ENCODE results near the gene LILRB5.

Gene LILRB5

DNA sequence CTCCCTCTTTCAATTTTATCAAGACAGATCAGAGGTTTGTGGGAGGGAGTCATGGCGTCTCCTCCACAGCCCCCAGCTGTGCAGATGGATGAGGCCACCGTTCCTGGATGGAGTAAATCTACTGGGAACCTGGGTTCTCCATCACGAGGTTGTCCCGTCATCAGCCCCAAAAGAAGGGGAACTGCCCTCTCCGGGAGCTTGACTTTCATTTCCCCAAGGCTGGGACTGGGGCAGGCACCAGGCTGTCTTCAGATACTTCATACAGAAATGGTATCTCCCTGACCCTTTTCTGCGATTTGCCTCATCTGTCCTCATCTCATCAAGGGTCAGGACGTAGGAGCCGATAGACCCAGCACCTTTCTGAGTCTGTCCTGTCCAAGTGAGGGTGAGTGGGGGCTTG is 14.0 kb upstream of the LILRB5 start:
- TF ChIP-seq, protein P1, sequence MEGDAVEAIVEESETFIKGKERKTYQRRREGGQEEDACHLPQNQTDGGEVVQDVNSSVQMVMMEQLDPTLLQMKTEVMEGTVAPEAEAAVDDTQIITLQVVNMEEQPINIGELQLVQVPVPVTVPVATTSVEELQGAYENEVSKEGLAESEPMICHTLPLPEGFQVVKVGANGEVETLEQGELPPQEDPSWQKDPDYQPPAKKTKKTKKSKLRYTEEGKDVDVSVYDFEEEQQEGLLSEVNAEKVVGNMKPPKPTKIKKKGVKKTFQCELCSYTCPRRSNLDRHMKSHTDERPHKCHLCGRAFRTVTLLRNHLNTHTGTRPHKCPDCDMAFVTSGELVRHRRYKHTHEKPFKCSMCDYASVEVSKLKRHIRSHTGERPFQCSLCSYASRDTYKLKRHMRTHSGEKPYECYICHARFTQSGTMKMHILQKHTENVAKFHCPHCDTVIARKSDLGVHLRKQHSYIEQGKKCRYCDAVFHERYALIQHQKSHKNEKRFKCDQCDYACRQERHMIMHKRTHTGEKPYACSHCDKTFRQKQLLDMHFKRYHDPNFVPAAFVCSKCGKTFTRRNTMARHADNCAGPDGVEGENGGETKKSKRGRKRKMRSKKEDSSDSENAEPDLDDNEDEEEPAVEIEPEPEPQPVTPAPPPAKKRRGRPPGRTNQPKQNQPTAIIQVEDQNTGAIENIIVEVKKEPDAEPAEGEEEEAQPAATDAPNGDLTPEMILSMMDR (IDR thresholded peaks at IDR 0.05), result no peak

DNA sequence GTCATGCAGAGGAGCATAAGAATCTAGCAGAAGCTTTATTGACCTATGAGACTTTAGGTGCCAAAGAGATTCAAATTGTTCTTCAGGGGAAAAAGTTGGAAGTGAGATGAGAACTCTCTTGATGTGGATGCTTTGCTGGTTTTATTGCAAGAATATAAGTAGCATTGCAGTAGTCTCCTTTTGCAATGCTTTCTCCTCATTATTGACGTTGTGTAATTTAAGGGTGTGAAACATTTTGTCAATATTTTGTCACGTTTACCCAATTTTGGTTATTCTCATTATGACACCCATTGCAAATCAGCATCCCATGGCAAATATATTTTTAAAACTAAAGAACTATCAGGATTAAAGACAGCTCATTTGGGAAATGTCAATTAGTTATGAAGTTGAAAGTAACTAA is 11.9 kb upstream of the LILRB5 start:
- TF ChIP-seq, protein P1 (IDR thresholded peaks at IDR 0.05), result no peak

DNA sequence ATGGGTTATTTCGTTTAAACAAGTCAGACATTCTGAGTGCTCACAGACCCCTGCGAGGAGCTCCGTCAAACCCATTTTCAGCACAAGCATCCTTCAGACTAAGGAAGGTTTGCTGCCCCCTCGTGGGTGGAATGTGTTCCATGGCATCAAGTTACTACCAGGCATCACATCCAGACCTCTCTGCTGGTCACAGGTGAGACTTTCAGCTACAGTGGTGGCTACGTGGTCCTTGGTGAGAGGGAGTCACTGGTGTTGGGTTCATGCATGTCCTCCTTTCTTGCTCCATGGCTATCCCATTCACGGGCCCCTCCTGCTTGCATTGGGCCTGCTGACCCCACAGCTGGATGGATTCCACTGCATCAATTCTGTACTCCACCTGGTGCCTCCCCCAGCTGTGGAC is 9.1 kb upstream of the LILRB5 start:
- TF ChIP-seq, protein P1 (IDR thresholded peaks at IDR 0.05), result peak; percentile 79

DNA sequence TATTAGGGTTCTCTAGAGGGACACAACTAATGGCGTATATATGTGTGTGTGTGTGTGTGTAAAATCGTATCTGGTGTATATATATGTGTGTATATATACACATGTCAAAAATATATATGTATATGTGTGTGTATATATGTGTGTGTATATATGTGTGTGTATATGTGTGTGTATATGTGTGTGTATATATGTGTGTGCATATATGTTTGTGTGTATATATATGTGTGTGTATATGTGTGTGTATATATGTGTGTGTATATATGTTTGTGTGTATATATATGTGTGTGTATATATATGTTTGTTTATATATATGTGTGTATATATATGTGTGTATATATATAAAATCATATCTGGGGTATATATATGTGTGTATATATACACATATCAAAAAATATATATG is 5.4 kb upstream of the LILRB5 start:
- TF ChIP-seq, protein P1 (IDR thresholded peaks at IDR 0.05), result no peak

DNA sequence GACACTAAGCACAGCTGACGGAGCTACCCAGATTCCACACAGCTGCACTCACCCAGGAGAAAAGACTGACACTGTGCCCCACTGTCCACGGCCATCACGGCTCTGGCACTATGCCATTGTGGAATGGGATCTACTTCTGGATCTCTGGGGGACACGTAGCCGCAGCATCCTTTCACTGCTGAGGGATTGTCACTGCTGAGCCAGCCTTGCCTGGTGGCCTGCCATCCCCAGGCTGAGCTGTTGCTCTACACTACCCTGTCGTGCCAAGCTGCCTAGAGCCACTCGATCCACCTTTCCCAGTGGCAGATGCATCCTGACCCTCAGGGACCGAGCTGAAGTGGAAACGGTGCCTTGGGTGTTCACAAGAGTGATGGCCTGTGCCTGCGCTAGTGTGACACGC is 5.0 kb upstream of the LILRB5 start:
- TF ChIP-seq, protein P1 (IDR thresholded peaks at IDR 0.05), result no peak

DNA sequence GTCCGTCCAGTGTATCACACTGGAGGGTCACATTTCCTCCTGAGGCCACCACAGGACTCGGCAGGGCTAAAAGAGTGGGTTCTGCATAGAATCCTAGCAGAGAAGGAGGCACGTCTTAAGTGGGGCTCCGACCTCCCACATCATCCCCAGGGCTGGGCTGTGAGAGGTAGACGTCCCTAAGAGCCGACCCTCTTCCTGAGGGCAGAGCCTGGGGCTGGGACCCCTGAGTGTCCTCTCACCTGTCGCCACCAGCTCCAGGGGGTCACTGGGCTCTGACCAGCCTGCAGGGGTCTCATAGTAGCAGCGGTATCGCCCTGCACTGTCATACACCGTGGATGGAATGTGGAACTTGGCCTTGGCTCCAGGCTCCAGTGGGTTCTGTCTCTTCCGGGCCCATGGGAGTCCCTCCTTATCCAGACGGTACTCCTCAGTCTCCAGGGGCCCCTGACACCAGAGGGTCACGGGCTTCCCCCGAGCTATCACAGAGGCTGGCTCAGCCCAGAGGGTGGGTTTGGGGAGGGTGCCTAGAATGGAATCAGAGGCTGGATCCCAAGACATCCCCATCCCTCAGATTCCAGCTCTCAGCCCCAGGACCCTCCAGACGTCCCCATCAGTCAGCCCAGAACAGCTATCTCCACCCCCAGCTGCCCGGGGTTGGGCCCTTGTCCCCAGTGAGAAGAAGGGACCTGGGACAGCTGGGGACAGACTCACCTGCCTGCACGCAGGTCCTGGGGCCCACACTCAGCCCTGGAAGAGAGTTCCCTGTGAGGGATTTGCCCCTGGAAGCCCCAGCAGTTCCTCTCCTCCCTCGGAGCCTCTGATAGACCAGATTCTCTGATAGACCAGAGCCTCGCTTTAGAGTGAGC is 590 bp downstream of the LILRB5 start:
- TF ChIP-seq, protein P1 (IDR thresholded peaks at IDR 0.05), result no peak

DNA sequence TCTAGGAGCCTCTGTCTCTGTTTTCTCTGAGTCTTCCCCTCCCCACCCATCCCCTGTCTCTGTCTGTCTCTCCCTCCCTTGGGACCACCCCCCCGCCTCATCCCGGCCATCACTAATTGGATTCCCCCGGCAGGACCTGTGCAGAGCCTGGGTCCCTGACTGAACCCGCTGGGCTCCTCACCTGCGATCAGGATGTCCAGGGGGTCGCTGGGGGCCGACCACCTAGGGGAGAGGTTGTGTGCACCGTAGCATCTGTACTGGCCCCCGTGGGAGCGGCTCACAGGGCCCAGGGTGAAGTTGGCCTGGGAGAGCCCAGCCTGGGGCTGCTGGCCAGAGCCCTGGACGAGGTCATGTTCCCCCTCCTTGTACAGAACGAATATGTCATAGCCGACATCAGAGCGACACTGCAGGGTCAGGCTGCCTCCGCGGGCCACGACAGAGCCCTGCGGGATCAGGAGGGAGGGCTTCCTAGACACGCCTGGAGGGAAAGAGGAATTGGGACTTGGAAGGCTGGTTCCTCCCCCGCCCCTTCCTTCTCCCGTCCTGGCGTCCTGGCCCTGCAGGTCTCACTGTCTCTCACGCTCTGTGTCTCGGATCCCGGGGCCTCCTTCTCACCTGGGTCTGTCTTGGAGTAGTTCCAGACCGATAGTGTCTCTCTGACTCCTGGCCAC is 1.8 kb downstream of the LILRB5 start:
- TF ChIP-seq, protein P1 (IDR thresholded peaks at IDR 0.05), result no peak

Measured in LNCAP (cell line).